HG03342 (cell line): ENCODE results near the gene ADGRB3.

Experiments
- ATAC-seq: cut with Tn5 transposase; IDR thresholded peaks from one replicate; pipeline ENCODE4 v1.9.1; 2021; ENCODE audit warnings: mild to moderate bottlenecking, moderate library complexity; ENCODE audit not compliant: unreplicated experiment

Gene ADGRB3

GRCh38 chr6:69289689-69290495 lies 654.8 kb downstream of the ADGRB3 start:
- ATAC-seq = no peak

GRCh38 chr6:69293471-69293870 lies 658.4 kb downstream of the ADGRB3 start:
- no peak for ATAC-seq

GRCh38 chr6:69294407-69294806 lies 659.3 kb downstream of the ADGRB3 start:
- no peak for ATAC-seq

GRCh38 chr6:69294862-69295261 lies 659.8 kb downstream of the ADGRB3 start:
- ATAC-seq = no peak

DNA sequence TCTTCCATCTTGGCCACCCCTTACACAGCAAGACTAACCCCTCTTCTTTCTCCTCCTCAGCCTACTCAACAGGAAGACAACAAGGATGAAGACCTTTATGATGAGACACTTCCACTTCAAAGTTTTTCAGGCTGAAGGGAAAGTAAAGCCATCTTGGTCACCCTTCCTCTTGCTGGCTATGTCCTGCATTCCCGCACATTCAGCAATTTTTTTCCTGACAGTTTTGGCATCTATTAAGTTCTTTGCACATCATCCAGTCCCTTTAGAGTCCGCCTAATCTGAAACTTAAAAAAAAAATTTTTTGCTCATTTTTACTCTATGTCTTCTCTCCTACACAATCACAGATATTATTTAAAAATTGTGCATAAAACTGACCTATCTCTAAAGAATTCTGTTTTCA lies 668.3 kb downstream of the ADGRB3 start:
- no peak for ATAC-seq

- ATAC-seq = no peak
Observed at GRCh38 chr6:69305456-69305855, 670.4 kb downstream of the ADGRB3 start.

- no peak for ATAC-seq
Observed at GRCh38 chr6:69308584-69308983, 673.5 kb downstream of the ADGRB3 start.

DNA sequence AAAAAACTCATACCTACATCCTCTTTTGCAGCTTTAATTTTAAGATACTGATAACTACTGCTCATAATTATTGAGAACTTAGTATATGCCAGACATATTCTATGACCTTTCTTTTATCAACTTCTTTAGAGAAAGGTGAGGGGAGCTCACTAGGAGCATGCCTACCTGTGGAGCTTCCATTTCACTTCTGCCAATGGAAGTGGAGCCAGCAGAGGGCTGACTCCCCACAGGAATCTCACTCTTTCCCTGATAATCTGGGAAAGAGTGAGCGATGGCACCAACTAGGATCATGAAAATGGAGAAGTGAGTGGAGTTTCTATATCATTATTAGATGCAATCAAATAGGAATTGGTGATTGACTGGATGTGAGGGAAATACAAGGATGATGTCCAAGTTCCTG lies 676.8 kb downstream of the ADGRB3 start:
- no peak for ATAC-seq

DNA sequence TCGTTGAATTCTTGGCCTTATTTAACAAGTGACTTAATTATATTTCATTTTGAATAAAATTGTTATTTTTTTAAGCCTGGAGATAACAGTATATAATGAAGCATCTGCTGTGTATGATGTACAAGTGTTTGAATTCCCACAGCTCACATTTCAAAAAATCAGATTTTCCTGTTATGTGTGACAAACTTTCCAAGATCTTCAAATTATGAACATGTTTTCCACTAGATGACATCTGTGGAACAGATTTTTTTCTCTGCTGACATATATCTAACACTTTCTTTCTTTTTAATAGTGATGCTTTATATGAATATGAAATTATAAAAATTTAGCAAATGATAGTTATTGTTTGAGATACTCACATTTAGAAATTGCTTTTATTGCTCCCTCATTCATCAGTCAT lies 678.9 kb downstream of the ADGRB3 start:
- no peak for ATAC-seq

DNA sequence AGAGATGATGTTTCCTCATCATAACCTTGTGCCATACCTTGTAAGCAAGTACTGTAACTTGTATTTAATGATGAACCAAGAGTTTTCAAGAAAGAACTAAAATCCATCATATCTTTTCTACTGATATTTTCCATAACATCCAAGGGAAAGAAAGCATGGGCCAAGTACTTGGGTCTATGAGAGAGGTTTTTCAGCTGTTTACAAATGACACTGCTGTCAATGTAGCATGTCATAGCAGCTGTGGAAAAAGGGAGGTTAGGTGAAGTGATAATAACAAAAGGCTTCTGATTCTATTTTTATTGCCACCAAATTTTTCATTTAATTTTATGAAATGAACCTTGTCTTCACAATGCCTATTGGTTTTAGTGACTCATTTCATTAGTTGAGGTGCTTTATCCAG lies 679.4 kb downstream of the ADGRB3 start:
- ATAC-seq = no peak

DNA sequence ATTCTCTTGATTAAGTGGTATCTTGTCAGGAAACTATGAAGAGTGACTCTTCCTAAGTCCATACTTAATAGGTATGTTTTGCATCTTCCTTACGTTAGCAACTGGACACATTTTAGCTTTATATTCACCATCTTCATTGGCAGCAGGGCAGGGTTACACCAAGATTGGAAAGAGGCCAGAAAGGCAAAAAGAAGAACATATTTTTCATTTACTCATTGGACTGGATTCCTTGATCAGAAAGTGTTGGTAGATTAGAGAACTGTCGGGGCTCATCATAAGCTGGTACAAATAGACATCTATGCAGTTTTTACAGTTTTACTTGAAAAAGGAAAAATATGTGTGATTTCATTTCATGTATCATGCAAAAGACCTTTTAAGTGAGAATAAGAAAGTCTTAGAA lies 696.8 kb downstream of the ADGRB3 start:
- no peak for ATAC-seq

DNA sequence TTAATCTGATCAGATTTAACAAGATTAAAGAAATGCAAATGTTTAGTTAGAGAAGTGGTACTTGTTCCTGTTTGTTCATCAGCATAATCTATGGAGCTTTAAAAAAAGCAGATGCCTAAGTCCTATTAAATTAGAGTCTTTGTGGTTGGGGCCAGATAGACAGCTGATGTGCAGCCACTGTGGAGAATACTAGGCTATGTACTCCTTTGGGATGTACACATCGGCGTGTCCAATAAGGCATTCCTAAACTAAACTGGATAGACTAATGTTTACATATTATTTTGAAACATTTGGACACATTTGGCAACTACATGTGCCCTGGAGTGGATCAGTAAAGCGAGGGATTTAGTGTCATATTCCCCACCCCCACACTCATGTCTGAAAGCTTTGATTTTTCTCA lies 702.2 kb downstream of the ADGRB3 start:
- no peak for ATAC-seq

GRCh38 chr6:69338431-69339162 lies 703.5 kb downstream of the ADGRB3 start:
- ATAC-seq = no peak

- ATAC-seq = no peak
Observed at GRCh38 chr6:69339163-69339550, 704.1 kb downstream of the ADGRB3 start.

DNA sequence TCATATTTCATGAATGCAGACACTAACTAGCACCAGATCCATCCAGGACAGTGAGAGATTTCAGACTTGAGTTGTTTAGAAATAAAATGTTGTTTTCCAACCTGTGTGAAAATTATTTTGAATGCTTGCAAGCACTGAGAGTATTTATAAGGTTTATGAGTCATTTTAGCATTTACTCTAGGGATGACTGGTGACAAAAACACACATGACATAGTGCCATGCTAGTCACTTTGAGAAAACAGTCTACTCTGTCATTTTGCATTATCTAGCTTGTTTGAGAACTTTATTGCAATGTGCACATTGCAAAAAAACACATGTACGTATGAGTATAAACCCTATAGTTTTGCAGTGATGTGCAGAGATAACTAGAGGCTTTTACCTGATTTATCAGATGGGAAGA lies 705.1 kb downstream of the ADGRB3 start:
- no peak for ATAC-seq

- no peak for ATAC-seq
Observed at GRCh38 chr6:69343851-69344250, 708.8 kb downstream of the ADGRB3 start.

DNA sequence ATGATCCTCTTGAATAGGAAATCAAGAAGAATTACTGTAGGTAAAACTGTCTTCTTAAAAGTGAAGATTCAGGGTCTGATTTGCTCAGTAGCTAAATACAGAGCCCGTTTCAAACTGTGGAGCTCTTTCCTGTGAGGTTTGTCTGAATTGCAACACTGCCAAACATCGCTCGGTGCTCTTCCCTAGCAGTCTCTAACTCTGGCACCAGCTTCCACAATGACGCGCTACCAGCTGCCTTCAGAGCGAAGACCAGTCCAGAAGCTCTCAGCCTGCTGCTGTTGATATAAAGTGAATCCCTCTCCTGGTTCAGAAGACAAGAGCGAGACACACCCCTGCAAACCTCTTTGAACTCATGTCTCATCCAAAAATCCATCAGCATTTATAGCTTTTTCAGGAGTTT lies 714.7 kb downstream of the ADGRB3 start:
- no peak for ATAC-seq

- ATAC-seq = no peak
Observed at GRCh38 chr6:69362209-69362608, 727.1 kb downstream of the ADGRB3 start.

DNA sequence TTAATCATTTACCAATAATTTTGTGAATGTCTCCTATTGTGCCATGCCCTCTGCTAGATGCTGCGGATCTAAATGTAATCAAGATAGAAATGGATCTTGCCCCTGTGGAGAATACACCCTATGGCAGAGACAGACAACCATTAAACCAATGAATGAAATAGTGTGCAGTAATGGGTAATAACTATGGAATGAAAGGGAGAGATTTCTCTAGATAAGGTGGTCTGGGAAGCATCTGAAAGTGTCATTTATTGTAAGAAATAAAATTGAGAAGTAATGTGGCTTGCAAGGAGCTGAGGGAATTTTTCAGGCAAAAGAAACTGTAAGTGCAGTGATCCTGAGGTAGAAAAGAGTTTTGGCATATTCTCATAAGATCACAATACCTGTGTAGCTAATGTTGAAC lies 731.7 kb downstream of the ADGRB3 start:
- no peak for ATAC-seq

- ATAC-seq = no peak
Observed at GRCh38 chr6:69368613-69369012, 733.5 kb downstream of the ADGRB3 start.

GRCh38 chr6:69370763-69371162 lies 735.7 kb downstream of the ADGRB3 start:
- ATAC-seq = no peak

- no peak for ATAC-seq
Observed at GRCh38 chr6:69378326-69378725, 743.2 kb downstream of the ADGRB3 start.
